Uterus (tissue), 4 donors: ENCODE measurements around the gene GMDS. TPM values are rescaled to one million over a fixed set of nuclear protein-coding genes. Genes with fewer than 3 reads are reported as not detected.

Source experiments
- DNase-seq, 2 donors: peaks; one replicate each; pipeline ENCODE4 v3.0.0-alpha.2; 2019 to 2020
- H3K27ac ChIP-seq, 2 donors: fragments of 200-600 bp; sonication (generic); 1 replicate in 1 of 2; 2 replicates in 1 of 2; pipeline ENCODE4 v1.5.1; 2016 to 2018
- H3K27me3 ChIP-seq, 2 donors: fragments of 200-600 bp; sonication (generic); one replicate each; pipeline ENCODE4 v1.5.1; 2018 to 2019; ENCODE audit warnings: control low read depth in 1 of 2
- H3K36me3 ChIP-seq, 2 donors: fragments of 200-600 bp; sonication (generic); one replicate each; pipeline ENCODE4 v1.5.1; 2019; ENCODE audit warnings: control low read depth in 1 of 2
- H3K4me1 ChIP-seq, 2 donors: fragments of 200-600 bp; sonication (generic); one replicate each; pipeline ENCODE4 v1.5.1; 2018 to 2019; ENCODE audit warnings: control low read depth in 1 of 2
- H3K4me3 ChIP-seq, 2 donors: fragments of 200-600 bp; sonication (generic); 1 replicate in 1 of 2; 2 replicates in 1 of 2; pipeline ENCODE4 v1.5.1; 2018 to 2019; ENCODE audit warnings: mild to moderate bottlenecking in 1 of 2
- H3K9me3 ChIP-seq, 2 donors: fragments of 200-600 bp; sonication (generic); one replicate each; pipeline ENCODE4 v1.5.1; 2019; ENCODE audit warnings: control low read depth in 1 of 2
- CTCF ChIP-seq, 4 experiments: fragments of 200-600 bp in 2 of 4; fragments of 450-650 bp in 2 of 4; sonication (generic) in 2 of 4; IDR thresholded peaks; one replicate each; pipeline ENCODE4 v1.5.1; 2016 to 2019; ENCODE audit warnings: antibody characterized with exemption in 4 of 4, mild to moderate bottlenecking in 2 of 4, moderate library complexity in 1 of 4
- POLR2A ChIP-seq, 2 donors: fragments of 450-650 bp; IDR thresholded peaks; one replicate each; pipeline ENCODE4 v1.6.1; 2016; ENCODE audit warnings: antibody characterized with exemption in 2 of 2, mild to moderate bottlenecking in 1 of 2, moderate library complexity in 1 of 2
- intact Hi-C: fragments of 100-400 bp; cut with DNase I; formaldehyde crosslinking; loops from one replicate; pipeline ENCODE4 v1.15.1; 2023; ENCODE audit warnings: low total_unique reads
- total RNA-seq, 4 donors: library from RNA; depleted of rRNA in 3 of 4; stranded (reverse); fragments of >200 nt in 3 of 4; gene quantifications; one replicate each; pipeline versions ENCODE4 v1.1.0 to v1.2.4, GENCODE V29; 2014 to 2023
- donor health status: DM: yes; HTN: yes; CAD: no.

The GMDS gene
- total RNA-seq, 4 donors from 2014 or later, result 5.3 to 17.4 (median 12.9) TPM

GRCh38 chr6:1622851-1623768, 622.3 kb downstream of the GMDS start:
- no peaks in the 10 kb centered on the region for H3K9me3 ChIP-seq
- H3K4me1 ChIP-seq, result no peaks in the 10 kb centered on the region
- DNase-seq, result no peak
- no peak overlapping the region for H3K27ac ChIP-seq
- TF ChIP-seq CTCF (IDR thresholded peaks at IDR 0.05) (no peak), POLR2A (IDR thresholded peaks at IDR 0.05) (no peak)
- H3K36me3 ChIP-seq, result no peaks in the 10 kb centered on the region
- no peak overlapping the region for H3K4me3 ChIP-seq
- H3K27me3 ChIP-seq, result peaks cover 0 to 16% of the 10 kb centered on the region in 2 donors
- intact Hi-C loops, result no loop called here

- H3K4me1 ChIP-seq, result no peaks in the 10 kb centered on the region
- no peak overlapping the region for H3K27ac ChIP-seq
- no peaks in the 10 kb centered on the region for H3K9me3 ChIP-seq
- TF ChIP-seq POLR2A (IDR thresholded peaks at IDR 0.05) (no peak), CTCF (IDR thresholded peaks at IDR 0.05) (no peak)
- H3K4me3 ChIP-seq, result no peak overlapping the region
- H3K36me3 ChIP-seq, result no peaks in the 10 kb centered on the region
- peaks cover 0 to 16% of the 10 kb centered on the region in 2 donors for H3K27me3 ChIP-seq
- intact Hi-C loops, result no loop called here
- DNase-seq, result no peak
These were observed 623.1 kb downstream of the GMDS start for GRCh38 chr6:1622220-1622850.

- no peak overlapping the region for H3K27ac ChIP-seq
- TF ChIP-seq POLR2A (IDR thresholded peaks at IDR 0.05) (no peak), CTCF (IDR thresholded peaks at IDR 0.05) (no peak)
- H3K27me3 ChIP-seq, result peaks cover 0 to 16% of the 10 kb centered on the region in 2 donors
- H3K9me3 ChIP-seq, result no peaks in the 10 kb centered on the region
- no peaks in the 10 kb centered on the region for H3K4me1 ChIP-seq
- intact Hi-C loops, result no loop called here
- no peaks in the 10 kb centered on the region for H3K36me3 ChIP-seq
- no peak overlapping the region for H3K4me3 ChIP-seq
- DNase-seq, result no peak
These were observed 624.2 kb downstream of the GMDS start for GRCh38 chr6:1621070-1621701.

- H3K4me3 ChIP-seq, result no peak overlapping the region
- intact Hi-C loops, result no loop called here
These were observed 624.8 kb downstream of the GMDS start for GRCh38 chr6:1620504-1621069.

More at GRCh38 chr6:1620504-1621069, 624.8 kb downstream of the GMDS start:
- Histone ChIP-seq H3K27me3 (peaks cover 0 to 21% of the 10 kb centered on the region in 2 donors), H3K9me3 (no peaks in the 10 kb centered on the region), H3K4me1 (no peaks in the 10 kb centered on the region), H3K27ac (no peak overlapping the region), H3K36me3 (no peaks in the 10 kb centered on the region)
- TF ChIP-seq CTCF (IDR thresholded peaks at IDR 0.05) (no peak), POLR2A (IDR thresholded peaks at IDR 0.05) (no peak)
- DNase-seq, result no peak
